H1 (cell line): ENCODE measurements around the gene PAQR8.

Source experiments
- CHD7 ChIP-seq: fragments of 300-600 bp; sonication (generic); IDR thresholded peaks from 2 replicates; pipeline ENCODE4 v1.7.1; 2012; ENCODE audit warnings: low read length, moderate library complexity, mild to moderate bottlenecking, inconsistent platforms; ENCODE audit not compliant: insufficient replicate concordance
- CTCF ChIP-seq, 3 experiments: IDR thresholded peaks; 1 replicate in 2 of 3; 2 replicates in 1 of 3; pipeline versions ENCODE4 v1.5.1 to v1.6.1; 2011; ENCODE audit warnings: low read length in 3 of 3, mild to moderate bottlenecking in 3 of 3, inconsistent platforms in 2 of 3, low read depth in 1 of 3, moderate library complexity in 1 of 3; ENCODE audit not compliant: insufficient read depth in 1 of 3; ENCODE audit errors: control extremely low read depth in 1 of 3
- EP300 ChIP-seq, 2 experiments: IDR thresholded peaks; 1 replicate in 1 of 2; 2 replicates in 1 of 2; pipeline ENCODE4 v1.6.1; 2011 to 2012; ENCODE audit warnings: low read depth in 2 of 2, low read length in 2 of 2, mild to moderate bottlenecking in 2 of 2, borderline replicate concordance in 1 of 2, inconsistent platforms in 1 of 2, moderate library complexity in 1 of 2
- HDAC6 ChIP-seq: IDR thresholded peaks from one replicate; pipeline ENCODE4 v1.7.1; 2012; ENCODE audit warnings: low read depth, mild to moderate bottlenecking, inconsistent platforms, low read length, moderate library complexity
- JUN ChIP-seq: IDR thresholded peaks from 2 replicates; pipeline ENCODE4 v1.6.1; 2011; ENCODE audit warnings: low read depth, mild to moderate bottlenecking, improper control_type of control experiment, low read length
- MAX ChIP-seq: IDR thresholded peaks from 2 replicates; pipeline ENCODE4 v1.6.1; 2012; ENCODE audit warnings: inconsistent platforms
- NRF1 ChIP-seq: IDR thresholded peaks from 2 replicates; pipeline ENCODE4 v1.6.1; 2011; ENCODE audit warnings: mild to moderate bottlenecking, low read depth, low read length, improper control_type of control experiment
- POLR2A ChIP-seq, 2 experiments: IDR thresholded peaks; 1 replicate in 1 of 2; 2 replicates in 1 of 2; pipeline ENCODE4 v1.6.1; 2011; ENCODE audit warnings: low read depth in 2 of 2, low read length in 2 of 2, mild to moderate bottlenecking in 2 of 2; ENCODE audit errors: control extremely low read depth in 1 of 2
- POLR2AphosphoS5 ChIP-seq: IDR thresholded peaks from 2 replicates; pipeline ENCODE4 v1.6.1; 2011; ENCODE audit warnings: low read depth, low read length
- SAP30 ChIP-seq: fragments of 300-600 bp; sonication (generic); IDR thresholded peaks from 2 replicates; pipeline ENCODE4 v1.7.1; 2012; ENCODE audit warnings: low read length, moderate library complexity, mild to moderate bottlenecking, inconsistent platforms; ENCODE audit not compliant: insufficient read depth, insufficient replicate concordance
- SP1 ChIP-seq: IDR thresholded peaks from 2 replicates; pipeline ENCODE4 v1.6.1; 2011; ENCODE audit warnings: low read depth, low read length
- SP2 ChIP-seq: IDR thresholded peaks from 2 replicates; pipeline ENCODE4 v1.6.1; 2012; ENCODE audit warnings: mild to moderate bottlenecking, low read length, inconsistent platforms
- TAF7 ChIP-seq: optimal IDR thresholded peaks from 2 replicates; pipeline ENCODE3; 2011; ENCODE audit warnings: low read depth, mild to moderate bottlenecking, inconsistent platforms, low read length, moderate library complexity, borderline replicate concordance
- YY1 ChIP-seq: IDR thresholded peaks from 2 replicates; pipeline ENCODE4 v1.6.1; 2011; ENCODE audit warnings: low read depth, mild to moderate bottlenecking, low read length

GRCh38 chr6:52333840-52334200, 28.1 kb upstream of the PAQR8 start:
- TF ChIP-seq POLR2AphosphoS5, result no peak
- no peak for TF ChIP-seq CTCF (IDR thresholded peaks at IDR 0.05; ENCODE audit: control extremely low read depth in 1 of 3, insufficient read depth in 1 of 3, low read depth in 1 of 3, low read length in 3 of 3)
- no peak for TF ChIP-seq SP1
- TF ChIP-seq CHD7, result no peak
- no peak for TF ChIP-seq YY1
- TF ChIP-seq TAF7, result no peak
- no peak for TF ChIP-seq JUN
- no peak for TF ChIP-seq MAX
- TF ChIP-seq POLR2A (IDR thresholded peaks at IDR 0.05; ENCODE audit: control extremely low read depth in 1 of 2, low read depth in 2 of 2, low read length in 2 of 2), result no peak
- no peak for TF ChIP-seq SP2
- TF ChIP-seq SAP30, result no peak
- no peak for TF ChIP-seq HDAC6
- no peak for TF ChIP-seq NRF1
- TF ChIP-seq EP300 (IDR thresholded peaks at IDR 0.05; ENCODE audit: borderline replicate concordance in 1 of 2, low read depth in 2 of 2, low read length in 2 of 2), result no peak
